ENCODE results near the gene FBXW7.

FBXW7 gene

DNA sequence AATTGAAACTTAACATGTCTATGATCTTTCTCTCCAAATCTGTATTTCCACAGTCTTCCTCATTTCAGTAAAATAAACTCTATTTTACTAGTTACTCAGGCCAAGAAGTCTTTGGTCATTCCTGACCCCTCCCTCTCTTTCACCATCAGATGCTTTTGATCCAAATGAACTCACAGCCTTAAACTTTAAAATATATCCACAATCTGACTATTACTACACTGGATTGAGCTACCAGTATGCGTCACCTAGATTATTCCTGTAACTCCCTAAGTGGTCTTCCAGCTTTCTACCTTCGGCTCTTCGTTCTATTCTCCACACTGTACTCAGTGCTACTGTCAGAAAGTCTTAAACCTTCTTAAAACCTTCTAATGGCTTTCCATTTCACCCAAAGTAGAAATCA, 195.1 kb downstream of the FBXW7 start:
- DNase-seq (ENCODE audit: low read depth in 2 of 3, low spot score in 1 of 3), result no peak

DNA sequence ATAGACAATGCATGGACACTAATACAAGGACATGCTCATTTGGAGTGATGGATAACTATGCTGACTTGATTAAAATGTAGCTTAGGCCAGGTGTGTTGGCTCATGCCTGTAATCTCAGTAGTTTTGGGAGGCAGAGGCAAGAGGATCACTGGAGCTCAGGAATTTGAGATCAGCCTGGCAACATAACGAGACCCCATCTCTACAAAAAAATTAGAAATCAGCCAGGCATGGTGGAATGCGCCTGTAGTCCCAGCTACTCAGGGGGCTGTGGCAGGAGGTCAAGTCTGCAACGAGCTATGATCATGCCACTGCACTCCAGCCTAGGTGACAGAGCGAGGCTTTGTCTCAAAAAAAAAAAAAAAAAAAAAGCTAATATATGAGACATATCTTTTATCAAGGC, 196.3 kb downstream of the FBXW7 start:
- DNase-seq (ENCODE audit: low read depth in 2 of 3, low spot score in 1 of 3), result no peak

DNA sequence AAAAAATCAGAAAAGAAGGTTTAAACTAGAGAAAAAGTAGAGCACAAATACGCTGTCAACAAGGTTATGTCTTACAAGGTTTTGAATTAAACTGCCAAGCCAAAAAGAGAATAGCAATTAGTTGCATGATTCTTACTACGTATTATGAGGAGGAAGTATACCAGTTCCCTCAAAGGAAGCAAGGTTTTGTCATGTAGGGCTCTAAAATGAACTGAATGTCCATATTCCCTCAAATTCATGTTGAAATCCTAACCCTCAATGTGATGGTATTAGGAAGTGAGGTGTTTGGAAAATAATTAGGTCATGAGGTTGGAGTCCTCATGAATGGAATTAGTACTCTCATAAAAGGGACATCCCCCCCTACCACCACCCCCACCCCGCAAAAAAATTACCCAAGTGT, 201.0 kb downstream of the FBXW7 start:
- no peak for DNase-seq (ENCODE audit: low read depth in 2 of 3, low spot score in 1 of 3)

DNA sequence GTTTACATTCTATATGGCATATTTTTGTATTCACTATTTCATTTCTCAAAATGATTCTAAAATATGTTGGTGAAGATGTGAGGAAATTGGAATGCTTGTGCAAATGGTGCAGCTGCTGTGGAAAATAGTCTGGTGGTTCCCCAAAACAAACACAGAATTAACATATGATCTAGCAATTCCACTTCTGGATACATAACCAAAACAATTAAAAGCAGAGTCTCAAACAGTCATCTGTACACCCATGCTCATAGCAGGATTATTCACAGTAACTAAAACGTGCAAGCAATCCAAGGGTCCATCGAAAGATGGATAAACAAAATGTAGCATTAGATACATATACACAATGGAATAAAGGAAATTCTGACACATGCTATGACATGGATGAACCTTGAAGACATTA, 204.8 kb downstream of the FBXW7 start:
- no peak for DNase-seq (ENCODE audit: low read depth in 2 of 3, low spot score in 1 of 3)

DNA sequence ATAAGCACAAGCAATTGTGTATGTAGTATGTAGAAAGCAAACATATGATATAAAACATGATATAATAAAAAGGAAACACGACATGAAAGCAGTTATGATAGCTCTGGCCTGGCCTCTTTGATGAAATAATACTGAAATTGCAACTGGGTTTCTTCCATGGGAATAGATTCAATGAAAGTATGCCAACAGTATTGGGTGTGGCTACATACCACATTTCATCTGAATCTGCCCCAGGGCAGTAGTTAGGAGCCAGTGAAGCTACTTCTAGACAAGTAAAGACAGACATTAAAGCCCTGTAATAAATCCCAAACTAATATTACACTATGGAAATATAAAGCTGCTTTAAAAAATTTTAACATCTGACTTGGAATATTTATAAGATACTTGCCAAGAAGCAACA, 207.3 kb downstream of the FBXW7 start:
- no peak for DNase-seq (ENCODE audit: low read depth in 2 of 3, low spot score in 1 of 3)

DNA sequence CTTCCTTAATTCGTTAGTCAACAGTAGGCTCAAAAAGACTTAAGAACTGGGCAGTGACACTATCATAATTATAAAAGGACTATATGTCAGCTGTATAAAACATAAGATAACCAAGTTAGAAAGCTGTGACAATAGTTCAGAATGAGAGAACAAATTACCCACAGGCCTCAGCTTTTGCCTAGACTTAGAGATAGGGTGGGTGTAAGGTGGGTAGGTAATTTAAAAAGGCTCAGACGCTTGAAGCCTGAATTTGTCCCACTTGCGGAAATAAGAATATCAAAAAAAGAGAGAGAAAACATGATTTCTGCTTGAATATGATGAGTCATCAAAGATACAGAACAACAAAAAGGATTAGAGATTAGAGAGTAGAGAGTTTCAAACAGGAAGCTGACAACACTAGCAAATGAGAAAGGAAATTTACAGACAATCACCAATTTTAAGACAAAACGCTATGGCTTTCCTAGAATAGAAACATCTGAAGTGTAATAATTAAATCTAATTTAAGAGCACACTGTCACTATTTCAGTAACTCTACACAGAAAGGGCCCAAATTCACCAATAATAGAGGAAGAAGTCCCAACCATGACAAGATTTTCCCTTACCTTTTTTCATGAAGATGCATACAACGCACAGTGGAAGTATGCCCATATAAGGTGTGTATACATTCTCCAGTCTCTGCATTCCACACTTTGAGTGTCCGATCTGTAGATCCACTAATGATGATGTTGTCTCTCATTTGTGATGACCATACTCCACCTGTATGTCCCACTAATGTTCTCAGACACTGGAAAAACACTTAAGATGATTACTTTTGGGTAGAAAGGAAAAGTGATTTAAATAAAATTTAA, 208.1 kb downstream of the FBXW7 start:
- DNase-seq (ENCODE audit: low read depth in 2 of 3, low spot score in 1 of 3), result no peak

DNA sequence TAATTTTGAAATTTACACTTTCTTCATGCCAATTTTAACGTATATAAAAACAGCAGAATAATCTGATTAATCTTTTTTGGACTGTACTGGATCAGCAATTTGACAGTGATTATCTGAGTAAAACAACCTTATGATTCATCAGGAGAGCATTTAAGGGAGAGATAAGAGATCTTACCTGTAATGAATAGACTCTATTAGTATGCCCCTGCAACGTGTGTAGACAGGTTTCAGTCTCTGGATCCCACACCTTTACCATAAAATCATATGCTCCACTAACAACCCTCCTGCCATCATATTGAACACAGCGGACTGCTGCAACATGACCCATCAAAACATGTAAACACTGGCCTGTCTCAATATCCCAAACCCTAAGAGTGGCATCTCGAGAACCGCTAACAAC, 210.1 kb downstream of the FBXW7 start:
- no peak for DNase-seq (ENCODE audit: low read depth in 2 of 3, low spot score in 1 of 3)

DNA sequence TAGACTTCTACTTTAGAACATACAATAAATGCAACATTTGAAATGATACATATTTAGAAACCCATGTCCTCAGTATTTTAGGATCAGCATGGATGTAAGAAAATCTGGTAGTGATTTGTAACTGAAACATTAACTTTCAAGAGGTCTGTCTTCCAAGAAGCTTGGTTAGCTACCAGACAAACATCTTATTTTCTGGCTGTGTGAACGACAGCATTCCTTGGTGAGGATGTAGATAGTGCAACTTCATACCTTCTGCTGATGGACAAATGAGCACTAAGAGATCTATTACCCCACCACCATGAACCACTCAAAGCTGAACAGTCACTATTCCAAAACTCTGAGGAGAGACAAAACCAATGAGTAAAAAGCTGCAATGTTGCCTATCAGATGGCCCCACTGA, 212.7 kb downstream of the FBXW7 start:
- DNase-seq (ENCODE audit: low read depth in 2 of 3, low spot score in 1 of 3), result no peak

DNA sequence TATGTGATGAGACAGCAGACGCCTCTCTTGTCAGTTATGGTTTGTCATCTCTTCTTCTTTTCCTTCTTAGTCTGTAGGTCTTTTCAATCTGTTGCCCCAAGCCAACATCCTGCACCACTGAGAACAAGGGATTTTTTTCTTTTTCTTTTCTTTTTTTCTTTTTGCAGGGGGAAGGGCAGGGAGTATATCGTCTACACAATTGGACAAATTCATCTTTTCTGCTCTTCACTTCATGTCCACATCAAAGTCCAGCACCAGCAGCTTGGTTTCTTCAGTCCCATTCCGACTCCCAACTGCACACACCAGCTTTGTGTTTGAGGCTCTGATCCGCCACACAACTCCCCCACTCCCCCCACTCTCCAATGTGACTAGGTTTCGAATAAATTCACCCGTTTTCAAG, 213.2 kb downstream of the FBXW7 start:
- no peak for DNase-seq (ENCODE audit: low read depth in 2 of 3, low spot score in 1 of 3)

DNA sequence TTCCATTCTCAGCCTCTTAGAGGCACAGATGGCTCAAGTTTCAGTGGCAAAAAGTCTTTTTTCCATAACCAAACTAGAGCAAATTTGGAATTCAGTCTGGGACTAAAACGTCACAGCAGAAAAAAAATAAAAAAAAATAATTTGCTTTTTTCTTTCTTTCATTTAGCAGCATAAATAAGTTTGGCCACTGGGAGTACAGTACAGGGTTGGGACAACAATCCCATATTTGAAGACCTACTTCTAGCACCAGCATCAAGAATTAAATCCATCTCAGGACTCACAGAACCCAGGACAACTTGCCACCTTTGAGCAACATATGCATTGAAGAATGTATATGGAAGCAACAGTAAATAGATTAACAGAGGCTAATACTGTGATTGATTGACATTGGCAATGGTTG, 214.0 kb downstream of the FBXW7 start:
- DNase-seq (ENCODE audit: low read depth in 2 of 3, low spot score in 1 of 3), result no peak

DNA sequence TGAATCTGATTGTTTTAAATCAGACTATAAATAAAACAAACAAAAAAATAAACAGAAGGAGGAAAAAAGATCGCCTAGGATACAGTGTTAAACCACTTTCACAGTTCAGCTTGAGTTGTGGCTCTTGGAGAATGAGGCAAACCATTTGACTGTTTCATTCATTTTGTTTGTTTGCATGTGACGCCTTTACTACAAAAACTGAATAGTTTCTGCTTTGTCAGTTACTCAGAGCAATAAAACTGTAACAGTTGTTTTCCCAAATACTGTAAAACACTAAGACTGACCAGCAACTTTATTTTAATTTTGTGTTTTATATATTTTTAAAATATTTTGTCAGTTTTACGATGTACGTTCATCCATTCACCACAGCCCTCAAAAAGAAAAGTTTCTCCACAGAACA, 214.5 kb downstream of the FBXW7 start:
- DNase-seq (ENCODE audit: low read depth in 2 of 3, low spot score in 1 of 3), result no peak

DNA sequence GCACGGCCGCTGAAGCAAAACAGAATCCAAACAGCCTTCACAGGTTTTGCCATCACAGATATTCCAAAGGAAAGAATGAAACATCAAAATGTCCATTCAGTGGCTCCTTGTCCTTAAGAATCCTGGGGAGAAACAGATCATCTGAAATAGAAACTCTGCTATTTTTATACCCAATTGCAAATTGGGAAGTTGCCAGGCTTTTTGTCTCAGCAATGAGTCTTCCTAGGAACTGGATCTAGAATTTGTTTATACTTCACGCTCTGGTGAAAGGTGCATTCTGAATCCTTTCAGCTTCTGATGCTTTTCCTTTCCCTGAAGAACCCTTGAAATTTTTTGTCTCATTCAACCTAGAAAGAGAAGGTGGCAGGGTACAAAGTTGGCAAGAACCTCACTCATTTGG, 218.9 kb downstream of the FBXW7 start:
- no peak for DNase-seq (ENCODE audit: low read depth in 2 of 3, low spot score in 1 of 3)

DNA sequence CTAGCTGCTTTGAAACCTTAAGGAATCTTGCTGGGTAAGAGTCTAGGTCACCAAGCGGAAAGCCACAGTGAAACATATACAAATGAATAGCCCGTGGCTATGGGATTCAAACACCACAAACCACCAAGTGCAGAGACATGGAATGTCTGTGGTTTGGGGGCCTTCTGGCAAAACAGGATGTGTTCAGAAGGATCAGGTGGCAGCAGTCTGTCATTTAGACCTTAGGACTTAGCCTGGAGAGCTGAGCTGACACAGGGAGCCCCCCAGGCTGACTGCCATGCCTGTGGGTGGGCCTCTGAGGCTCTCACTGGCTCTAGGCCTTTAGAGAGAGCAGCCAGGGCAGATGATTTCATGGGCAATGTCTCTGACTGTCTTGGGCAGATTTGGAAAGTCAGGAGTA, 225.6 kb downstream of the FBXW7 start:
- no peak for DNase-seq (ENCODE audit: low read depth in 2 of 3, low spot score in 1 of 3)

DNA sequence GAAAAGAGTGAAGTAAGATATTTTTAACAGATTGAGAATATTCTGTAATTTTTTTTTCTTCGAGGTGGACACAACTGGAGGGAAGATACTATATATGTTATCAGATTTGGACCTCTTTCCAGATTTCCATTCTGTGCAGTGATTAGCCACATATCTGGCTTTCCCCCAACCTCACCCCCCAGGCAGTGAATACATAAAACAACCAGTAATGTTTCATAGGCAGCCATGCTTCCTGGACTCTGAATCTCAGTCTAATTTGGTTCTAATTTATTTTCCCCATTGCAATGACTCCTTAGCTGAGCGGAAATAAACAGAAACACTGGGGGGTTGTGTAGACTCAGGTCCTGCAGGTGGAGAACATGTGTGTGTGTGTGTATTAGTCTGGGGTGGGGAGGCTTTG, 226.5 kb downstream of the FBXW7 start:
- DNase-seq (ENCODE audit: low read depth in 2 of 3, low spot score in 1 of 3), result no peak

DNA sequence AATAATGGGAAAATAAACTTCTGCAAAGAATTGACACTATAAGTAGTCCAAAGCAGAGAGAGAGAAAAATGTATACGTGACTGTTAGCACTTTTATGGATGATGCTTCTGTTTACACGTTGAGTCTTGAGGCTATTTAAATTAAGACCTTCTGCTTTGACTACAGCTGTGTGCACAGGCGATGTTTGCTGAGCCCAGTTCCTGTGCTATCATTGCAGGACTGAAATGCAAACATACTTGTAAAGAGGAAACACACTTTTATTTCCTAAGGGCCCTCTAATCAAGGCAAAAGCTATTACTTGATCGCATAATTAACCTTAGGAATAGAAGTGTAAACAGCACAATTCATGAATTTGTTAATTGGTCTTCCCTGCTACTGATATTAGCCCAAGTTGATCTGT, 226.9 kb downstream of the FBXW7 start:
- DNase-seq (ENCODE audit: low read depth in 2 of 3, low spot score in 1 of 3), result no peak

DNA sequence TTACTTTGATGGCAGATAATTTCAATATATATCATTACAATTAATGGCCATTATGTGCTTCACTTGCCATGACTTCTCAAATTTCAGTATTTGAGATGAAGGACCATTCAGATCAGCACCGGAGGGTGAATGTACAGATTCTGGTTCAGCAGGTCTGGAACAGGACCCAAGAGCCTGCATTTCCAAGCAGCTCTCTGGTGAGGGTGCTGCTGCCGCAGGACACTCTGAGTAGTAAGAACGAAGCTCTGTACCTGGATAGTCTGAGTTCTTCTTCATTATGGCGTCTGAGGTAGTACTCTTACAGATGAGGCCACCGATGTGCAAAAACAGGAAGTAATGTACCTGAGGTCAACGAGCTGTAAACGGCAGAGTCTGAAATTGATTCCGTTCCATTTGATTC, 228.2 kb downstream of the FBXW7 start:
- DNase-seq (ENCODE audit: low read depth in 2 of 3, low spot score in 1 of 3), result no peak

DNA sequence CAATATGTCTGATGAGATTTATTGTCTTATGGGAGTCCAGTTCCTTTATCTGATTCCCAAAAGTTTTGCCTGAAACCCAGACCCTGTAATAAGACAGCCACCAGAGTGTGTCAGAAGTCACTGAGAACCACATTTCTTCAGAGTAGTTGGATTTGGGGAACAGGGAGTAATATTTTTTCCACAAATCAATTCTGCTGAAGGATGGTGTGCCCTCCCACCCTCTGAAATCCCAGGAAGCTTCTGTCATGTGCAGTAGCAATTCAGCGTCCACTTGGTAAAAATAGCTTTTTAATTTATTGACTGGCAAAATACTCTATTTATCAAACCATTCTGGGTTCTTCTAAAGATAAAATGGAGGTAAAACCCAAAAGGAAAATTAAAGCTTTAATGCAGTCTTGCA, 229.4 kb downstream of the FBXW7 start:
- no peak for DNase-seq (ENCODE audit: low read depth in 2 of 3, low spot score in 1 of 3)

DNA sequence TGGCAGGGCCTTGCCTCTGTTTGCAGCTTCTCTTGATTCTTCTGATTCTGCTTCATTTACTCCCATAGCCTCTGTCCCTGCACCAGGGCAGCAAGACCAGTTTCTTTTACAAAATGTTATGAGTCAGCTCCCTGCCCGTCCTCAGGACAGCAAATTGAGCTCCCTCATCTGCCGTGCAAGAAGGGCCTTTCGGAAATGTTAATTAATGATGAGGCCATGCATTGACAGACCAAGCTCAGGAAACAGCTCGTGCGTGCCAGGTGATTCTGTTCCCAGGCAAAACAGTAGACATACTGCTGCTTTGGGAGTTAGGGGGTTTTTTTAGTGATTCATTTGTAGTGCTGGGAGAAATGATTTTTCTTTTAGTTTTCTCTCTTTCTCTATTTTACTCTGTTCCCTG, 231.7 kb downstream of the FBXW7 start:
- DNase-seq (ENCODE audit: low read depth in 2 of 3, low spot score in 1 of 3), result no peak

DNA sequence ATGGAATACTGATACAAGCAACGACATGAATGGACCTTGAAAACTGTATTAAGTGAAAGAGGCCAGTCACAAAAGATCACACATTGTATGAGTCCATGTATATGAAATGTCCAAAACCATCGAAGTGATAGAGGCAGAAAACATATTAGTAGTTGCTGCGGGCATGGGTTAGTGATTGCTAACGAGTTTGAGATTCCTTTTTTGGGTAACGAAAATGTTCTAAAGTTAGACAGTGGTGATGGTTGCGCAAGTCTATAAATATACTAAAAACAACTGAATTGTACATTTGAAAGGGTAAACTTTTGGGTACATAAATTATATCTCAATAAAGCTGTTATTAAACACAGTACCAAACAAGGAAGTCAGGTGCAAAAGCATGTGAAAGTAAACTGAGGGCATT, 234.5 kb downstream of the FBXW7 start:
- DNase-seq (ENCODE audit: low read depth in 2 of 3, low spot score in 1 of 3), result no peak

DNA sequence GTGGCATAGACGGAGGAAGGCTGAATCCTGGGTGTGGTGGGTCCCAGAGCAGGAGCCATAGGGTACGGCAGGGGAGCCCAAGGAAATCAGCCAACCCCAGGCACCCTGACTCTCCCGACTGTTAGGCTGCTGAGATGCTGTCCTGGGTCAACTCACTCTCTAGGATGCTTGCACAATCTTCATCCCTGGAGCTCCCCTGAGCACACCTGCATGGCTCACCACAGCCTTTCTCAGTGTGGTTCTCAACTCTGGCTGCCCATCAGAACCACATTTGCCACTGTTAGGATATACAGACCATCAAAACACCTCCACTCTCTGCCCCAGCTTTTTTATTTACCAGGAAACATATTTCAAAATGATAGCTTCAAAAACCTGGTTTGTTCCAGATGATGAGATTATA, 236.3 kb downstream of the FBXW7 start:
- no peak for DNase-seq (ENCODE audit: low read depth in 2 of 3, low spot score in 1 of 3)

DNA sequence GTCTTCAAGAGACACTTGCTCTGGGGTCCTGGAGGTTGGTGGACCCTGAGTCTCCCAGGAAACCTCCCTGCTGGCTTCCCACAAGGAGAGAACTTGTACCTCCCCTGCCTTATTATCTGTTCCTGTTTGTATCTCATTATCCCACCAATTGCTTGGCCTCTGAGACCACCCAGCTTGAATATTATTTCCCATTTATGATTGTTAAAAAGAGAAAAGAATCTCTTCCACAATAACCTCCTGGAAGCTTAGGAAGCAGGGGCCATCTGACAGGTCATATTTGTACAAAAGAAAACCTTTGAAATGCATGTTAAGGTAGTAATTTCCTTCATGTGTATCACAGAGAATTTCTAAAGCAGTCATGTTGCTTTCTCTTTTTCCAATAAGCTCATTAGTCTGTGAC, 239.5 kb downstream of the FBXW7 start:
- DNase-seq (ENCODE audit: low read depth in 2 of 3, low spot score in 1 of 3), result no peak

DNA sequence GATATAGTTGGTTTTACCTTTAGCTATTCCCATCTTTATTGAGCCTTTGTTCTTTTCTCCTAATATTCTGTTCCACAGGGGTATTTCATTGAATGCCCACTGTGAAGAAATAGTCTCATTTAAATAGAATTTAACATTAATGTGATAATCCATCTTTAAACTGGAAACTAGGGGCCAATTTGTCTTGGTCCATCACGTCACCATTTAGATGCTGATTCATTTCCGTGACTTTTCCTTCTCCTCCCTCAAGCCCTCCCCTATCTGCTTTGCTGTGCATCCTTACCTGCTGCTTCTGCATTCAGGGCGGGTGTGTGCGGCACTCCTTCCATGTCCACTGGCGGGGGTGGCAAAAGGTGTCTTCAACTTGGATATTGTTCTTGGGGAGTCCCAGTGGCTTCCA, 241.1 kb downstream of the FBXW7 start:
- DNase-seq (ENCODE audit: low read depth in 2 of 3, low spot score in 1 of 3), result no peak

DNA sequence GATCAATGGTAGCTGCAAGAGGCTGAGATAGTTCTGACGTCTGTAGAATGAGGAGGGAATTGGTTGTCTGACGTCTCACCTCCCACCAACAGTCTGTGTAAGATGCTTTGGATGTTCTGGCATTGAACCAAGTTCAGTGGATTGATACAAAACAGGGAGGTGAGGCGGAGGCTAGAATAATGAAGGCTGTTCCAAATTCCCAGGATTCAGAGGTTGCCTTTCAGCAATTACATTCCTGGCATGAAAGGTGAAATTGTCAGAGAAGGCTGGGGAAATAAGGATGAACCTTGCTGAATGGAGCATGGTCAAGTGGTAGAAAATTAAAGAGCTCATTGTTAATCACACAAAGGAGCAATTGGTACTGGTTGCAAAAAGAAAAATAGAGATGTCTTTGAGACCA, 241.6 kb downstream of the FBXW7 start:
- no peak for DNase-seq (ENCODE audit: low read depth in 2 of 3, low spot score in 1 of 3)

DNA sequence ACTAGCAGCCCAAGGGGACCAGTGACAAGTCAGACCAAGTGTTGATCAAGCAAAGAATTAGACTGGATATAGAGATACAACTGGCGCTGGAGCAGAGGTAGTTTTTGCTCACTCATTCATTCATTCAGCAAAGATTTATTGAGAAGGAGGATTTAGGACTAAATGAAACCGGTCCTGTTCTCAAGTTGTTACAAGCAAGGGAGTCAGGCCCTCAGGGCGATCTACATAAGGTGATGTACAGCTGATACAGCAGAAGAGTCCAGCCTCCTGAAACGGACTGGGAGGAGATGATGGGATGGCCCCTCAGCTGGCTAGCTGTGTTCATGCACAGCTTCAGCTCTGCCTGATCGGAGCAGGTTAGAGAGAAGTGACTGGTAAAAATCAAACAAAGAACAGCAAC, 242.4 kb downstream of the FBXW7 start:
- no peak for DNase-seq (ENCODE audit: low read depth in 2 of 3, low spot score in 1 of 3)

Measured in stimulated activated CD4-positive, alpha-beta T cell treated with anti-CD3 and anti-CD28 coated beads, Interleukin-12 subunit alpha, Interleukin-12 subunit beta, amount 100 ng/mL, for 48 hours (primary cell).